Loucy (cell line): ENCODE data around the gene C1orf52.

ENCODE experiments used
- H2AFZ ChIP-seq: fragments of 200-600 bp; sonication (generic); 2 replicates; pipeline ENCODE4 v1.6.0; 2016; ENCODE audit warnings: antibody characterized with exemption, mild to moderate bottlenecking, low read length, moderate library complexity
- H3F3A ChIP-seq: fragments of 200-600 bp; 2 replicates; pipeline ENCODE4 v1.6.0; 2016; ENCODE audit warnings: antibody characterized with exemption, low read depth, mild to moderate bottlenecking
- H3K27me3 ChIP-seq: fragments of 200-600 bp; sonication (generic); 2 replicates; pipeline ENCODE4 v1.6.1; 2014; ENCODE audit warnings: low read length, mild to moderate bottlenecking; ENCODE audit not compliant: insufficient read depth, poor library complexity, severe bottlenecking
- H3K36me3 ChIP-seq: fragments of 200-600 bp; sonication (generic); 2 replicates; pipeline ENCODE4 v1.6.1; 2016; ENCODE audit warnings: low read length; ENCODE audit not compliant: insufficient read depth
- H3K4me1 ChIP-seq: fragments of 200-600 bp; sonication (generic); 2 replicates; pipeline ENCODE4 v1.5.1; 2014; ENCODE audit warnings: low read length, mild to moderate bottlenecking; ENCODE audit not compliant: insufficient read depth, poor library complexity, severe bottlenecking
- H3K4me2 ChIP-seq: fragments of 200-600 bp; sonication (generic); 2 replicates; pipeline ENCODE4 v1.6.0; 2014; ENCODE audit warnings: antibody characterized with exemption, low read length, low read depth, mild to moderate bottlenecking; ENCODE audit not compliant: poor library complexity, severe bottlenecking
- H3K4me3 ChIP-seq: fragments of 200-600 bp; sonication (generic); 2 replicates; pipeline ENCODE4 v1.5.1; 2014; ENCODE audit warnings: low read length, mild to moderate bottlenecking, mixed read lengths; ENCODE audit not compliant: poor library complexity, severe bottlenecking
- H3K79me2 ChIP-seq: fragments of 200-600 bp; sonication (generic); 2 replicates; pipeline ENCODE4 v1.6.1; 2014; ENCODE audit warnings: low read length; ENCODE audit not compliant: insufficient read depth
- H3K9ac ChIP-seq: fragments of 200-600 bp; sonication (generic); 2 replicates; pipeline ENCODE4 v1.6.0; 2014; ENCODE audit warnings: mild to moderate bottlenecking, low read depth, low read length, moderate library complexity; ENCODE audit not compliant: poor library complexity, severe bottlenecking
- H3K9me2 ChIP-seq: fragments of 200-600 bp; sonication (generic); replicated peaks from 2 replicates; pipeline ENCODE4 v1.6.1; 2016; ENCODE audit warnings: low read depth, low read length, mixed read lengths
- H3K9me3 ChIP-seq: fragments of 200-600 bp; sonication (generic); 2 replicates; pipeline ENCODE4 v1.6.1; 2014; ENCODE audit warnings: mild to moderate bottlenecking, antibody characterized with exemption, low read length, low read depth; ENCODE audit not compliant: insufficient read depth
- H4K20me1 ChIP-seq: fragments of 200-600 bp; sonication (generic); 2 replicates; pipeline ENCODE4 v1.6.0; 2014; ENCODE audit warnings: antibody characterized with exemption, low read length, mild to moderate bottlenecking; ENCODE audit not compliant: insufficient read depth, poor library complexity, severe bottlenecking
- CTCF ChIP-seq: fragments of 200-600 bp; sonication (generic); conservative IDR thresholded peaks from 2 replicates; pipeline ENCODE4 v1.5.1; 2014; ENCODE audit warnings: mild to moderate bottlenecking, antibody characterized with exemption, low read length
- EZH2phosphoT487 ChIP-seq: fragments of 200-600 bp; IDR thresholded peaks from 2 replicates; pipeline ENCODE4 v1.6.1; 2018; ENCODE audit warnings: antibody characterized with exemption, mild to moderate bottlenecking, moderate library complexity, borderline replicate concordance

The C1orf52 gene

GRCh38 chr1:85306236-85306635 lies 46.8 kb upstream of the C1orf52 start:
- no peaks in the 10 kb centered on the region for H3K9me3 ChIP-seq
- no peak overlapping the region for H3K4me3 ChIP-seq
- no peaks in the 10 kb centered on the region for H4K20me1 ChIP-seq
- no peaks in the 10 kb centered on the region for H3K4me1 ChIP-seq
- no peak for TF ChIP-seq EZH2phosphoT487
- TF ChIP-seq CTCF, result no peak
- H3K9me2 ChIP-seq, result no peaks in the 10 kb centered on the region
- H3K27me3 ChIP-seq, result no peaks in the 10 kb centered on the region
- no peak overlapping the region for H3K4me2 ChIP-seq
- no peaks in the 10 kb centered on the region for H3F3A ChIP-seq
- no peaks in the 10 kb centered on the region for H3K36me3 ChIP-seq
- no peaks in the 10 kb centered on the region for H3K79me2 ChIP-seq
- no peak overlapping the region for H3K9ac ChIP-seq
- H2AFZ ChIP-seq, result no peak overlapping the region

- H4K20me1 ChIP-seq, result no peaks in the 10 kb centered on the region
- no peak overlapping the region for H3K9ac ChIP-seq
- H3K79me2 ChIP-seq, result no peaks in the 10 kb centered on the region
- H3K4me1 ChIP-seq, result no peaks in the 10 kb centered on the region
- no peaks in the 10 kb centered on the region for H3K9me2 ChIP-seq
- H3K9me3 ChIP-seq, result no peaks in the 10 kb centered on the region
- no peak overlapping the region for H3K4me3 ChIP-seq
- TF ChIP-seq CTCF (no peak), EZH2phosphoT487 (no peak)
- no peak overlapping the region for H2AFZ ChIP-seq
- H3K4me2 ChIP-seq, result no peak overlapping the region
- no peaks in the 10 kb centered on the region for H3K27me3 ChIP-seq
- no peaks in the 10 kb centered on the region for H3F3A ChIP-seq
- H3K36me3 ChIP-seq, result no peaks in the 10 kb centered on the region
These were observed 44.1 kb upstream of the C1orf52 start for GRCh38 chr1:85303440-85304162.

GRCh38 chr1:85300140-85300539 lies 40.7 kb upstream of the C1orf52 start:
- no peak overlapping the region for H3K4me3 ChIP-seq
- no peak overlapping the region for H3K4me2 ChIP-seq
- TF ChIP-seq CTCF, result no peak
- TF ChIP-seq EZH2phosphoT487, result no peak
- no peaks in the 10 kb centered on the region for H3K9me3 ChIP-seq
- no peaks in the 10 kb centered on the region for H3K36me3 ChIP-seq
- H4K20me1 ChIP-seq, result no peaks in the 10 kb centered on the region
- no peaks in the 10 kb centered on the region for H3K27me3 ChIP-seq
- H3K4me1 ChIP-seq, result no peaks in the 10 kb centered on the region
- H3K9ac ChIP-seq, result no peak overlapping the region
- H3K9me2 ChIP-seq, result no peaks in the 10 kb centered on the region
- H2AFZ ChIP-seq, result no peak overlapping the region
- no peaks in the 10 kb centered on the region for H3K79me2 ChIP-seq
- no peaks in the 10 kb centered on the region for H3F3A ChIP-seq
